Mucosa of descending colon (tissue), 3 donors: Measurements from ENCODE around the gene TSHZ2. TPM values are rescaled to one million over a fixed set of nuclear protein-coding genes. Genes with fewer than 3 reads are reported as not detected.

ENCODE experiments used
- ATAC-seq: fragments of 200-7000 bp; cut with Tn5 transposase; one replicate; pipeline ENCODE4 v1.9.1; 2020; ENCODE audit warnings: mild to moderate bottlenecking, moderate library complexity
- DNase-seq, 3 donors: peaks; one replicate each; pipeline ENCODE4 v3.0.0-alpha.2; 2020
- H3K36me3 ChIP-seq: fragments of 200-600 bp; one replicate; pipeline ENCODE4 v1.8.0; 2021; ENCODE audit warnings: low read depth, mild to moderate bottlenecking
- H3K4me1 ChIP-seq: fragments of 200-600 bp; one replicate; pipeline ENCODE4 v1.8.0; 2021; ENCODE audit warnings: low read depth, mild to moderate bottlenecking
- H3K4me3 ChIP-seq: fragments of 200-600 bp; one replicate; pipeline ENCODE4 v1.8.0; 2021; ENCODE audit warnings: mild to moderate bottlenecking
- H3K9me3 ChIP-seq: fragments of 200-600 bp; one replicate; pipeline ENCODE4 v1.8.0; 2021; ENCODE audit warnings: mild to moderate bottlenecking
- intact Hi-C, 2 donors: fragments of 100-400 bp; cut with DNase I in 1 of 2; cut with micrococcal nuclease in 1 of 2; formaldehyde crosslinking; loops; one replicate each; pipeline versions ENCODE4 v1.11.0 to v1.11.1; 2022; cut with DNase I, micrococcal nuclease
- total RNA-seq, 3 donors: library from RNA; stranded (reverse); fragmentation: NEBNext Ultra II Directional in 2 of 3; extraction: Animal tissue kit (Norgen Biotek cat#: 25700) in 2 of 3; gene quantifications; one replicate each; pipeline versions ENCODE4 v1.2.1 to v1.2.4, GENCODE V29; 2021 to 2023
- TF ChIP-seq, protein P1 (sequence below): fragments of 200-600 bp; IDR thresholded peaks from one replicate; pipeline ENCODE4 v1.8.0; 2022; ENCODE audit warnings: antibody characterized with exemption, mild to moderate bottlenecking
- donor health status: DM: no; HTN: no; CAD: no; lungs with moderate emphysema.
- donor health status: DM: no; HTN: no; CAD: no.
- donor health status: DM: no; HTN: yes; CAD: no.

The TSHZ2 gene
- total RNA-seq, 3 donors from 2014 or later, result 1.9 to 17.8 (median 3.6) TPM

DNA sequence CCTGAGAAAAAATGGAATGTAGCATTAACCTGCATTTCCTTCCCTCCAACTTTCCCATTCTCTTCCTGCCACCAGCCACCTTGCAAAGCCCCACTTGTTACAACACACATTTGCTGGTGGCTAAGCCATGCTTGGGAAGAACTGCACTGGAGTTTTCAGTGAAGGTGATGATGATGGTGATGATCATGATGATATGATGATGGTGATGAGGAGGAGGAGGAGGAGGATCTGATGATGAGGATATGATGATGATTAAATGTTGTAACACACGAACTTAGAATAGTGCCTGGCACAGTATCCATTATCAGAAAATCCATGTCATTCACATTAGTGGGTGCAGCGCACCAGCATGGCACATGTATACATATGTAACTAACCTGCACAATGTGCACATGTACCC, 297.2 kb downstream of the TSHZ2 start:
- Histone ChIP-seq H3K36me3 (no peaks in the 10 kb centered on the region), H3K4me1 (no peaks in the 10 kb centered on the region), H3K9me3 (no peaks in the 10 kb centered on the region), H3K4me3 (no peak overlapping the region)
- no peak for DNase-seq
- no peak for ATAC-seq
- TF ChIP-seq, protein P1, sequence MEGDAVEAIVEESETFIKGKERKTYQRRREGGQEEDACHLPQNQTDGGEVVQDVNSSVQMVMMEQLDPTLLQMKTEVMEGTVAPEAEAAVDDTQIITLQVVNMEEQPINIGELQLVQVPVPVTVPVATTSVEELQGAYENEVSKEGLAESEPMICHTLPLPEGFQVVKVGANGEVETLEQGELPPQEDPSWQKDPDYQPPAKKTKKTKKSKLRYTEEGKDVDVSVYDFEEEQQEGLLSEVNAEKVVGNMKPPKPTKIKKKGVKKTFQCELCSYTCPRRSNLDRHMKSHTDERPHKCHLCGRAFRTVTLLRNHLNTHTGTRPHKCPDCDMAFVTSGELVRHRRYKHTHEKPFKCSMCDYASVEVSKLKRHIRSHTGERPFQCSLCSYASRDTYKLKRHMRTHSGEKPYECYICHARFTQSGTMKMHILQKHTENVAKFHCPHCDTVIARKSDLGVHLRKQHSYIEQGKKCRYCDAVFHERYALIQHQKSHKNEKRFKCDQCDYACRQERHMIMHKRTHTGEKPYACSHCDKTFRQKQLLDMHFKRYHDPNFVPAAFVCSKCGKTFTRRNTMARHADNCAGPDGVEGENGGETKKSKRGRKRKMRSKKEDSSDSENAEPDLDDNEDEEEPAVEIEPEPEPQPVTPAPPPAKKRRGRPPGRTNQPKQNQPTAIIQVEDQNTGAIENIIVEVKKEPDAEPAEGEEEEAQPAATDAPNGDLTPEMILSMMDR, result no peak
- intact Hi-C loops, result no loop called here

DNA sequence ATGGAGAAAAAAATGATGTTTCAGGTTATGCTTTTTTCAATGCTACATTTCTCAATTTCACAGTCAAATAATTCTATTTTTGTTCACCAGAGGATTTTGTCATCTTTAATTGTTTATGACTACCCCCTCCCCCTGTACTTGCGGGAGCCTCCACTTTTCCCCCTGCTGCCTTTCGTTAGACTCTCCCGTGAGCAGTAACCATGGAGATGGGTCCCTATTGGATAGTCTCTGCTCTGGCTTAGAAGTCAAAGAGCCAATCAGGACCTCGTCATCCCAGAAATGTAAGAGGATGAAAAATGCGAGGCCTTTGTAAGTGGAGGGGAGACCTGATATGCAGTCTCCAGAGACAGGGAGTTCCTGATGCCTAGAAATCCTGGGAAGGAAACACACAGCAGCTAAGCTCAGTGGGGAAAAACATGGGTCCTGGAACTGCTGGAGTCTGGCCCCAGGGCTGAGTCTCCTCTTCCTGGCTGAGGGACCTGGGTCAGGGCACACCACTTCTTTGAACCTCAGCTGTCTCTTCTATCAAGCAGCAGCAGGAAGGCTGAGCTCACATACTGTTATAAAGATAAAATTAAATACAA, 298.7 kb downstream of the TSHZ2 start:
- Histone ChIP-seq H3K36me3 (no peaks in the 10 kb centered on the region), H3K4me1 (no peaks in the 10 kb centered on the region), H3K9me3 (no peaks in the 10 kb centered on the region), H3K4me3 (no peak overlapping the region)
- no peak for DNase-seq
- TF ChIP-seq, protein P1, result no peak
- intact Hi-C loops, result no loop called here
- ATAC-seq, result no peak

DNA sequence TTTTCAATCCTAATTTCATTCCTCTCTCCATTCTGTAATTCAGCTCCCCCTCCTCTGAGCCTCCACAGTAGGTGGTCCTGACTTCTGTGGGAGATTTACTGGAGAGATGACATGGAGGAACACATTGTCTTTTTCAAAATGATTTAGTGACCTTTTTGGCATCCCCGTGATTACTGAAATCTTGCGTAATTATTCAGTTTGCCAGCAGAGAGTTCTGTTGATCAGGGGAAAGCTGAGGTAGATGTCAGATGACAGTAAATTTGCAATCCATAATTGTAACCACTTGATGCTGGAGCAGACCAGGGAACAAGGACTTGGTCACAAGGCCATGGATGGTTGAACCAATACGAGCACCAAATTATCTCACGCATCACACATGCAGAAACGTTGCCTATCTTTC, 302.2 kb downstream of the TSHZ2 start:
- Histone ChIP-seq H3K9me3 (no peaks in the 10 kb centered on the region), H3K4me3 (no peak overlapping the region), H3K4me1 (no peaks in the 10 kb centered on the region), H3K36me3 (no peaks in the 10 kb centered on the region)
- DNase-seq, result no peak
- intact Hi-C loops, result no loop called here
- no peak for ATAC-seq
- TF ChIP-seq, protein P1, result no peak

DNA sequence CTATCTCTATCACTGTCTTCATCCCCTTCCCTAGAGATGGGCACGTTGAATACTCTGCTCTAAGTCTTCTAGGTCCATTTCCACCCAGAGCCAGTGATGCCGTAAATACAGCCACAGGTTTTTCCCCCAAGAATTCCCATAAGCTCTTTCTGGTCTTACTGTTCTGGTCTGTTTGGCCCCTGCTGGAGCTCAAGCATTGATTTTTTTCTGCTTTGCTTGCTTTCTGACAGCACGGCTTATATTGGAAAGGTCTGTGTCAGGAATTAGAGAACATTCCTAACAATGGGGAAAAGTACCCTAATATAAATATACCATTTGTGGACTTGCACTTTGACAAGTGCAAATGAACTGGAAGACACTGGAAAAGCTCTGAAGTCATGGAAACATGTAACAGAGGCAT, 302.6 kb downstream of the TSHZ2 start:
- Histone ChIP-seq H3K4me3 (no peak overlapping the region), H3K36me3 (no peaks in the 10 kb centered on the region), H3K4me1 (no peaks in the 10 kb centered on the region), H3K9me3 (no peaks in the 10 kb centered on the region)
- intact Hi-C loops, result no loop called here
- DNase-seq, result no peak
- TF ChIP-seq, protein P1, result no peak
- no peak for ATAC-seq

DNA sequence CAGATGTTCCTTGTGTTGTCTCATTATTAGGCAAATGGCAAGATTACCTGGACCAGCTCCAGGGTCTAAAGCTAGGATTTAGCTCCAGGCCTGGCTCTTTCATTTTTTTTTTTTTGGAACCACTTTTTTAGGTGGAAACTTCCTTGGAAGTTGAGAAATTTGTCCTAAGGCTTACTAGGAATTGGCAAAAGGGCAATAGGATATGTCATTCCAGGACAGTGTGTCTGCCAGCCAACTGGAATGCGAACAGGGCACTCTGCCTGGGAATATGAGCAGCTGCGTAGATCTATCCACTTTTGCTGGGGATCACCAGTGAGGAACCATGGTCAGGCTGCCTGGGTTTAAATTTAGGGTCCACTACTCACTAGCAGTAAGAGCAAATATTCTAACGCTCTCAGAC, 304.0 kb downstream of the TSHZ2 start:
- Histone ChIP-seq H3K36me3 (no peaks in the 10 kb centered on the region), H3K4me3 (no peak overlapping the region), H3K4me1 (no peaks in the 10 kb centered on the region), H3K9me3 (no peaks in the 10 kb centered on the region)
- TF ChIP-seq, protein P1, result no peak
- DNase-seq (no peak), ATAC-seq (no peak)
- intact Hi-C loops, result no loop called here

DNA sequence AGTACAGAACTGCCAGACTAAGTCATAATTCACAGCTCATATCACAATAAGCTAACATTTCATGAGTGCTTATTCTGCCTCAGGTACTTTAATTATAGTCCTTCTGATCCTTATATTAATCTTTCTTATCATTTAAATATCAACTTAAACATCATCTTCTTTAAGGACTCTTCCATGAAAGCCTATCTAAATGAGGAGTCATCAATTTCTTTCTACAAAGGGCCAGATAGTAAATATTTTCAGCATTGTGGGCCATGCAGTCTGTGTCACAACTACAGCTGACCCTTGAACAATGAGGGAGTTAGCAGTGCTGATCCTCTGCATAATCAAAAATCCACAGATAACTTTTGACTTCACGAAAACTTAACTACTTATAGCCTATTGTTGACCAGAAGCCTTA, 306.4 kb downstream of the TSHZ2 start:
- no peaks in the 10 kb centered on the region for H3K36me3 ChIP-seq
- DNase-seq (no peak), ATAC-seq (no peak)
- intact Hi-C loops, result no loop called here
- H3K4me1 ChIP-seq, result no peaks in the 10 kb centered on the region
- TF ChIP-seq, protein P1, result no peak
- no peak overlapping the region for H3K4me3 ChIP-seq
- no peaks in the 10 kb centered on the region for H3K9me3 ChIP-seq
